G401 (cell line): ENCODE results near the gene NUP133. TPM values are rescaled to one million over a fixed set of nuclear protein-coding genes. Genes with fewer than 3 reads are reported as not detected.
"Not testable (repeated sequence)": the region's sequence is repeated elsewhere in the genome, so short reads cannot be mapped to it uniquely, and the experiment has no call there.

Source experiments
- DNase-seq: peaks from one replicate; pipeline ENCODE4 v3.0.0-alpha.2; 2015; ENCODE audit warnings: low spot score
- in situ Hi-C: cut with HindIII; loops from 2 replicates; pipeline ENCODE4 v1.10.0; 2016; ENCODE audit warnings: low sequenced_read_pairs, mixed read lengths
- total RNA-seq: library from RNA; depleted of rRNA; stranded (reverse); fragments of >200 nt; shearing (Covaris generic); gene quantifications from 2 replicates; pipeline ENCODE4 v1.2.3, GENCODE V29; 2014

Gene NUP133
- total RNA-seq, 1 experiment from 2014 or later: 51.4 TPM

GRCh38 chr1:229511625-229512024 lies 3.5 kb upstream of the NUP133 start:
- in situ Hi-C loops, DNase-seq: not testable (repeated sequence)

- DNase-seq, in situ Hi-C loops: not testable (repeated sequence)
Observed at GRCh38 chr1:229511201-229511600, 3.1 kb upstream of the NUP133 start.

DNA sequence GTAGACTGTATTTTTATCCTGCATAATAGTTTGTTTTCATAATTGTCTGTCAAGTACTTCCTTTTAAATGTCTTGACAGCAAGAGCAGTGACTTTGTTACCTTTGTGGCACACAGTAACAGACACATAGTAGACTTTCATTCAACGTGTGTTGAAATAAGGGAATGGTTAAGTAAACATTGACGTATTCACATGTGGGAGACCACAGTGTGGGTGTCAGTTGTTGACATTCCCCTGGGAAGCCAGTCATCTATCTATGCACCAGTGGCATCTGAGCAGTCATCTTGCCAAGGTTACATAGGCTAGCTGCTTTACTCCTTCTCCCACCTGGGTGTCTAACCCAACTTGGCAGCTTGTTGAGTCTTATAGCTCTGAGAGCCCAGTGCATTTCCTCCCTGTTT lies 1.4 kb upstream of the NUP133 start:
- no peak for DNase-seq
- in situ Hi-C loops: no loop called here

DNA sequence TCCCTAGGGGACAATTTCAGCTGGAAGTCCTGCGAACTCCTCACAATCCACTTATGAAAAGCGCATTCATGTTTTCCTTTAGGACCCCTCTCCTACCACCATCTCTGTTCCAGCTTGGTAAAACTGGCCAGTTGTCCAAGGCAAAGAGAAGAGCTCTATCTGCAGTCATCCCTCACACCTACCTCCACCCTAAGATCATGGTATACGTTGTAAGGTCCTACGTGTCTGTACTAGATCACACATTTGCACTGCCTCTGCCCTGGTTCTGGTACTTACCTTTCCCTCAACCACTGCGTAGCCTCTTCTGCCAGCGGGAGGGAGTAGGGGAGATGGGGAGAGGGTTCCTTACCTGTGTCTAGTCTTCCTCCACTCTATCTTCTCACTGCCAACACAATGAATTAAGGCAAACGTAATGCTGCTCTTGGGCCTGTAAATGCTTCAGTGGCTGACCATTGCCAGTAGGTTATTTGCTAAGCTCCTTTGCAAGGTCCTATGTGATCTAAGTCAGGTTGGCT lies 739 bp upstream of the NUP133 start:
- in situ Hi-C loops: no loop called here
- DNase-seq: no peak

DNA sequence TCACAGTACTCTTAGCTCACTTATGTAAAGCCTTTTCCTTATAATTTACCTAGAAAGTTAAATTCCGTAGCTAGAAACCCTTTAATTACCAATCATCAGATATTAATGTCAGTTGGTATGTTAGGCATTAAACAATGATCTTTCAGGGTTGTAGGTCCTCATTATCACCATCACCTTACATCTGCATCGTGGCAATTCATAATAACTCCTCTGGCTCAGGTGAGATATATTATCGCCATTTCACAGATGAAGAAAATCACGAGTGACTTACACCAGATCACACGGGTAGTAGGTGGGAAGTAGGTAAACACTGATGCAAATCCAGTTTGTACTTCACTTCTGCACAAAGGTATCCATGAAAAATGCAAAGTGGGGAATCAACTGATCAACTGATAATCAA lies 639 bp downstream of the NUP133 start:
- in situ Hi-C loops: no loop called here
- DNase-seq: no peak

DNA sequence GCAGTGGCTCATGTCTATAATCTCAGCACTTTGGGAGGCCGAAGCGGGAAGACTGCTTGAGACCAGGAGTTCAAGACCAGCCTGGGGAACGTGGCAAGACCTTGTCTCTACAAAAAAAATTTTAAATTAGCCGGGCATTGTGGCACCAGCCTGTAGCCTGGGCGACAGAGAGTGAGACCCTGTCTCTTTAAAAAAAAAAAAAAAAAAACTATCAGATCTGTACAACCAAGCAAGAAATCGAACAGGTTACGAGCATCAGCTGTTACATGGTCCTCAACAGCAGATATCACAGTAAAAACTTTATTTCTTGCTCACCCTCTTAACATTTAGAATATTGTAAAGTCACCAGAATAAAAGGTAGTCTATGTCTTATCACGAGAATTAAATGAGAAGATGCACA lies 1.5 kb downstream of the NUP133 start:
- no peak for DNase-seq
- in situ Hi-C loops: no loop called here

DNA sequence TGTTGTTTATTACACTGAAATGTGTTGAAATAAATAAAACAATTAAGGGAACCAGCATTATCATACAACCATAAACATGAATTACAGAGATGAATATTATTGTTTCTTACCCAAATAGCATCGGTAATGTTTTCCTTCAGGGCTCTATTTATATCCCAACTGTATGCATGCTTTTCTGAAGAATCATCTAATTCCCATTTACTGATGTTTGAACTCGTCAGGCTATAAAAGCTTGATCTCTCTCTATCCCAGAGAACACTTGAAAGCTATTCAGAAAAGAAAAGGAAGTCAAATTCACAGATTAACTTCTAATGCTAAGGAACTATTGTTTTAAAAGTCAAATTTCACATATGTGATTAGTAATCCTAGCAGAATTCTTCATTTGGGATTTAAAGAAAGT lies 12.4 kb downstream of the NUP133 start:
- in situ Hi-C loops: no loop called here
- DNase-seq: no peak

DNA sequence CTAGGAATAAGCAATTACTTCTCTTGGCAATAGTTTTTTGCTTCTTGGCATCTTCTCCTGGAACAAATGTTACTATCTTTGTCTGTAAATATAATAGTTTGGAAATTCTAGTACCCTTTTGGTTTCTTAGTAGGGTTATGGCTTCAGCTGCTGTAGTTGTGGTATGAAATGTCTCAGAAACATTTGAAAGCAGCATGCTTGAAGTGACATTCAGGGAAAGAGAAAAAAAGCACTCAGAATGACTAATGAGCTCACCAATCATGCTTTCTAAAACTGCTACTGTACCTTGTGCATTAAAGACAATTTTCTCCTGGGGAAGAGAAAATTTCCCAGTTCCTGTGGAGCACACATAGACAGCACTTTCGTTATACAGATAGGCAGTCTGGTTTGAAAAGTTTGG lies 21.0 kb downstream of the NUP133 start:
- in situ Hi-C loops: no loop called here
- DNase-seq: no peak

- in situ Hi-C loops: no loop called here
- DNase-seq: no peak
Observed at GRCh38 chr1:229485318-229485717, 22.8 kb downstream of the NUP133 start.

DNA sequence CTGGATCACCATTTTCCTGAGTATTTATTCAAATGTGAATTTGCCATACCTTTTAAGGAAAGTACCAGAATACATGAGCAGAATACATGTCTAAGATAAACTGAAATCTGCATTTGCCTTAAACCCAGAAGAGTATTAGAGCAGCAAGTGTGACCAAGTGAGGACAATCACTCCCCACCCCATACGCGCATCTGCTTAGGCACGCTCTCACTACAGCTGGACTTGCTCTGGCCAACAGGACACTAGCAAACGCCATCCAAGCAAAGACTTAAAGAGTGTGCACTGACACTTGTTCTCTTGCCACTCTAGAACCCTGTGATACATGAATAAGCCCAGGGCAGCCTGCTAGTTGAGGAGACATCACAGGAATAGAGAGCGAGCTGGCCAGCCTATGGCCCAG lies 25.6 kb downstream of the NUP133 start:
- in situ Hi-C loops: no loop called here
- no peak for DNase-seq

- in situ Hi-C loops: no loop called here
- DNase-seq: no peak
Observed at GRCh38 chr1:229480495-229480894, 27.6 kb downstream of the NUP133 start.

DNA sequence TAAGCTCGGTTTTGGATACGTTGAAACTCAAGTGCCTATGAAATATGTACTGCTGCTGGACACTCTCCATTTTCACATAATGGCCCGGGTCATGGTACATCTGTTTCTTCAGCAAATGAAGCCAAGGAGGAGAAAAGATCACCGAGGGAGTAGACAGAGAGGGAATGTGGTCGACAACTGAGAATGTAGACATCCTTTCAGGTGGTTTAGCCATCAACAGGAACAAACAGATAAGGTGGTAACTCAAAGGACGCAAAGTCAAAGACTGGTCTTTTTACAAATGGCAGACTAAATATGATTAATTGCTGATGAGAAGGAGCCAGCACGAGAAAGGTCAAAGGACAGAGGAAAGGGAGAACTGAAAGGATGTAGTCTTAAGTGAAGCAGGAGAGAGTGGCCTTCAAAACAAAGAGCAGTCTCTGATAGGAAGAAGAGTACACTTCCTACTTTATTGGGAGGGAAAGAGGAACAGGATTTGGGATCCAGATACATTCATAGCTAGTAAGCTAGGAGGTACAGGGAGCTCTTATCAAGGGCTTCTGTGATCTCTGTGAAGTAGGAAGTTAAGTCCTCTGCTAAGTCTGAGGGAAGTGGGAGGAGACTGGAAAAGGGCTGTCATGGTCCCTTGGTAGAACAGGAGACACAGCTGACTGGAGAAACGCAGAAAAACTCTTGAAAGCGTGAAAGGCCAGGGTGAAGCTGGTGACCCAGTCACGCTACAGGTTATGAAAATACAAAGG lies 28.3 kb downstream of the NUP133 start:
- in situ Hi-C loops: loop anchor here (5.0 kb wide), 1 partner anchor 38 kb away; no protein-coding TSS in a partner anchor
- no peak for DNase-seq

GRCh38 chr1:229478852-229479251 lies 29.3 kb downstream of the NUP133 start:
- no peak for DNase-seq
- in situ Hi-C loops: loop anchor here (5.0 kb wide), 1 partner anchor 37 kb away; no protein-coding TSS in a partner anchor

GRCh38 chr1:229475859-229476258 lies 32.3 kb downstream of the NUP133 start:
- not testable (repeated sequence) for DNase-seq
- in situ Hi-C loops: loop anchor here (5.0 kb wide), 1 partner anchor 34 kb away; no protein-coding TSS in a partner anchor

- in situ Hi-C loops: loop anchor here (25.0 kb wide), 1 partner anchor 212 kb away; the partner anchor contains the start of gene RAB4A
- no peak for DNase-seq
Observed at GRCh38 chr1:229474509-229474908, 33.6 kb downstream of the NUP133 start.

- in situ Hi-C loops: loop anchor here (25.0 kb wide), 1 partner anchor 209 kb away; the partner anchor contains the start of gene RAB4A
- DNase-seq: no peak
Observed at GRCh38 chr1:229471175-229471574, 37.0 kb downstream of the NUP133 start.

DNA sequence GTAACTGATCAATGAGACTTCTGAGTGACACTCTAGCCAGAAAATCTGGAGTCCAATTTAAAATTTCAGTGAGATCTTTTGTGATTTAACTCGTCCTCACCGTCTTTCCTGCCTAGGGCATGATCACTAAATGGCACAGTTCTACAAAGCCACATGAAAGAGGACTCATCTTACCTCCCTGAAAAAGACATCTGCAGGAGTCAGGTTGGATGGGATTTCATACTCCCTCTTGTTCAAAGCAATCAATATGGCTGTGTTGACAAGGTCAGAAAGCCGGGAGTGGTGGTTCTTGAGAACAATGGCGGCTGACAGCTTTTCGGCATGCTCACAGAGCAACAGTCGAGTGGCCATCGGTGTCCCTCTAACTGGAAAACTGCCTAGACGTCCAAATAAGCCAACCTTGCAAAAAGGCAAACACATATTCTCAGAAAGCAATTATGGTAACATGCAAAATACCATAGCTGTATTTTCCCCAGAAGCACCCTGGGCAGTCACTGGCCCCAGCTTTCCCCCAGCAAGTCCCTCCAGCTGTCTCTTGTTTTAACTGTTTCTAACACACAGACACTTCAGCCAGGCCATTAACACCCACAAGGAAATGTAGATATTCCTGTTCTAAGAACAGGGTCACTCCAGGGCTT lies 37.6 kb downstream of the NUP133 start:
- in situ Hi-C loops: loop anchor here (25.0 kb wide), 1 partner anchor 208 kb away; the partner anchor contains the start of gene RAB4A
- no peak for DNase-seq

GRCh38 chr1:229466887-229467286 lies 41.3 kb downstream of the NUP133 start:
- no peak for DNase-seq
- in situ Hi-C loops: loop anchor here (25.0 kb wide), 1 partner anchor 205 kb away; the partner anchor contains the start of gene RAB4A

- no peak for DNase-seq
- in situ Hi-C loops: loop anchor here (25.0 kb wide), 1 partner anchor 202 kb away; the partner anchor contains the start of gene RAB4A
Observed at GRCh38 chr1:229464672-229465071, 43.5 kb downstream of the NUP133 start.
